T47D (cell line): ENCODE results near the gene CLPX.

Source experiments
- DNase-seq, 2 experiments: peaks; one replicate each; pipeline versions ENCODE4 v3.0.0 to v3.0.0-alpha.2; 2011 to 2012; ENCODE audit warnings: low read depth in 1 of 2, low spot score in 1 of 2
- JUND ChIP-seq: IDR thresholded peaks from 2 replicates; pipeline ENCODE4 v1.6.1; 2012; ENCODE audit warnings: low read depth
- in situ Hi-C: cut with HindIII; loops from 2 replicates; pipeline ENCODE4 v1.10.0; 2016; ENCODE audit warnings: low sequenced_read_pairs, low pct_unique_long_range_greater_than_20kb

The CLPX gene

DNA sequence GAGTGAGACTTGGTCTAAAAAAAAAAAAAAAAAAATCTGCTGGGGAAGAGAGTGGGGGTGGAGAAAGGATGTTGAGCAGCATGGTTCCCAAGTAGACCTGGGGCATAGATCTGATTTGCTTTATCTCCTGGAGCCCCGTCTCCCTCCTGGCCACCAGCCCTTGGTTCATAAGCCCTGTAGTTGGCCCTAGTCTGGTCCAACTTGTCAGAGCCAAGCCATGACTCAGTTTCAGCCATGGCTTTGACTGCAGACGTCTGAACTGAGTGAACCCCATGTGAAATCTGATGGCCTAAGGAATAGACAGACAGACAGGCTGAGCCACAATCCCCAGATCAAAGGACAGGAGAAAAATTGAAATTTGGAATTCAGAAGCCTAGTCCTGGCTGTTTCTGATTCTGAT lies 28.1 kb upstream of the CLPX start:
- in situ Hi-C loops: no loop called here
- DNase-seq: no peak
- no peak for TF ChIP-seq JUND

DNA sequence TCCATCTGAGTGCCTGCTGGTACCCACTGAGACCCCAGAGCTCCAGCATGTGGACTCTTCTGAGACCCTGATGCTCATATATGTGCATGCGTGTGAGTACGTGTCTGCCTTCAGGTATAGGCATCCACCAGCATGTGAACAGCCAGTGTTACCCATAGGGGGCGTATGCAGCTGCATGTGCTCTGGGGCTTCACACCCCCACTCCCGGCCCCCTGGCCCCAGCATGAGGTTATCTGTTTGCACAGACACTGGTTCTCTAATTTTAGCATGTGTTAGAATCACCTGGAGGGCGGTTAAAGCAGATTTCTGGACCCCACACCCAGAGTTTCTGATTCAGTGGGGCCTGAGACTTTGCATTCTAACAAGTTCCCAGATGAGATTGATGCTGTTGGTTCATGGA lies 27.0 kb upstream of the CLPX start:
- TF ChIP-seq JUND: no peak
- in situ Hi-C loops: no loop called here
- DNase-seq: peak in 1 of 2 experiments; percentile 9

DNA sequence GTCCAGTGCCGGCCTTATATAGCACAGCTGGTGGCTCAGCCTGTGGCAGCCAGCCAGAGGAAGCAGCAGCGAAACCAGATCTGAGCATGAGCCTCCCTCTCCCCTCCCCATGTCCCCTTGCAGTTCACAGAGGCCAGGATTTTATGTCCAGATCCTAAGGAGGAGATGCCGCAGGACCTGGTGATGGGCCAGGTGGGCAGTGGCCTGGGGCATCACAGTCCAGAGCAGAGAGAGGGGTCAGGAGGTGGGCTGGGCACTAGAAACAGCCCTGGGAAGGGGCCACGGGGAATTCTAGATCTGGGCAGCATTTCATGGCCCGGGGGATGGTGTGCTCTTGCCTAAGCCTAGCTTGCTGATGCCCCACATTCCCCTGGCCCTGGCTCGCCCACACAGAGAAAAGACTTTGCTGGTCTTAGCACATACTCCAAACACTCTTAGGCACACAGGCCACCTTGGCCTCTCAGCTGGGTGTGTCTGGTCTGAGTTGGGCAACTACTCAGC lies 26.4 kb upstream of the CLPX start:
- TF ChIP-seq JUND: no peak
- in situ Hi-C loops: no loop called here
- DNase-seq: no peak

- TF ChIP-seq JUND: no peak
- in situ Hi-C loops: no loop called here
- no peak for DNase-seq
These were observed 25.8 kb upstream of the CLPX start, which contains the start of gene CILP for GRCh38 chr15:65210770-65211481. TSS of gene CILP (minus strand) at chr15:65211473. CDS start at chr15:65209755, 1,718 bp downstream.

GRCh38 chr15:65209701-65210643 lies 24.8 kb upstream of the CLPX start:
- DNase-seq: no peak
- TF ChIP-seq JUND: no peak
- in situ Hi-C loops: no loop called here

GRCh38 chr15:65208647-65209046 lies 23.5 kb upstream of the CLPX start:
- in situ Hi-C loops: no loop called here
- no peak for DNase-seq
- TF ChIP-seq JUND: no peak

- no peak for DNase-seq
- TF ChIP-seq JUND: no peak
- in situ Hi-C loops: no loop called here
These were observed 22.2 kb upstream of the CLPX start for GRCh38 chr15:65207280-65207840.

DNA sequence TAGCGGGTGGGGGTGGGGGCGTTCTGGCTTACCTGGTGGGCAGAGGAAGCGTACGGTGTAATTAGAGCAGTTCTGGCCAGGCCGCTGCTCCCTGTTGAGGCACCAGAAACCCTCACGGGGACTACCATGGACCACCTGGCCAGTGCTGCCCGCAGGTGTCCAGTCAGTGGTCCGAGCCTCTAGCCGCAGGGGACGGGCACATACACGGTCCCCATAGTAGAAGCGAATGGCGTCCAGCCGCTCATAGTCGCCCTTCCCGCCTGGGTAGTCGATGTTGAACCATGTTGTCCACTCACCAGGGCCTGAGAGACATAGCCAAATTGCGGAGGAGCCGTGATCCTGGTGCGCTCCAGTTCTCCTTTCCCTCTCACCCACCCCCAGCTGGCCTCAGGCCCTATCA lies 21.6 kb upstream of the CLPX start:
- no peak for DNase-seq
- in situ Hi-C loops: no loop called here
- TF ChIP-seq JUND: no peak

- TF ChIP-seq JUND: no peak
- in situ Hi-C loops: no loop called here
- no peak for DNase-seq
These were observed 20.0 kb upstream of the CLPX start for GRCh38 chr15:65204931-65205660.

GRCh38 chr15:65204236-65204930 lies 19.2 kb upstream of the CLPX start:
- in situ Hi-C loops: no loop called here
- no peak for TF ChIP-seq JUND
- no peak for DNase-seq

GRCh38 chr15:65201918-65202317 lies 16.8 kb upstream of the CLPX start:
- in situ Hi-C loops: no loop called here
- TF ChIP-seq JUND: no peak
- DNase-seq: peak in 1 of 2 experiments; percentile 70
